CD4-positive, alpha-beta T cell treated with Interleukin-6 for 4 hours (primary cell): Measurements from ENCODE around the gene NTN3.
"Not testable (repeated sequence)": the region's sequence is repeated elsewhere in the genome, so short reads cannot be mapped to it uniquely, and the experiment has no call there.

Source experiments
- DNase-seq: peaks from one replicate; pipeline ENCODE4 v3.0.0-alpha.2; 2020; ENCODE audit warnings: mixed read lengths

The NTN3 gene

DNA sequence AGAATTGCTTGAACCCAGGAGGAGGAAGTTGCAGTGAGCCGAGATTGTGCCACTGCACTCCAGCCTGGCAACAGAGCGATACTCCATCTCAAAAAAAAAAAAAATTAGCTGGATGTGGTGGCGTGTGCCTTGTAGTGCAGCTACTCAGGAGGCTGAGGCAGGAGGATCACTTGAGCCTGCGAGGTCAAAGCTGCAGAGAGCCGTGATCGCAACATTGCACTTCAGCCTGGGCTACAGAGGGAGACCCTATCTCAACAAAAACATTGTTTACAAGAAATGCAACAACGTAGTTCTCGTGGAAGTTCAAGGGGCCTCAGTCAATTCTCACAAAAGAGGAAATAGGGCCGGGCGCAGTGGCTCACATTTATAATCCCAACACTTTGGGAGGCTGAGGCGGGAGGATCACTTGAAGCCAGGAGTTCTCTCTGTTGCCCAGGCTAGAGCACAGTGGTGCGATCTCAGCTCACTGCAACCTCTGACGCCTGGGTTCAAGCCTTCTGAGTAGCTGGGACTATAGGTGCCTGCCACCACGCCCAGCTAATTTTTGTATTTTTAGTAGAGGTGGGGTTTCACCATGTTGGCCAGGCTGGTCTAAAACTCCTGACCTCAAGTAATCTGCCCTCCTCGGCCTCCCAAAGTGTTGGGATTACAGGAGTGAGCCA lies 29.8 kb upstream of the NTN3 start:
- DNase-seq: not testable (repeated sequence)

DNA sequence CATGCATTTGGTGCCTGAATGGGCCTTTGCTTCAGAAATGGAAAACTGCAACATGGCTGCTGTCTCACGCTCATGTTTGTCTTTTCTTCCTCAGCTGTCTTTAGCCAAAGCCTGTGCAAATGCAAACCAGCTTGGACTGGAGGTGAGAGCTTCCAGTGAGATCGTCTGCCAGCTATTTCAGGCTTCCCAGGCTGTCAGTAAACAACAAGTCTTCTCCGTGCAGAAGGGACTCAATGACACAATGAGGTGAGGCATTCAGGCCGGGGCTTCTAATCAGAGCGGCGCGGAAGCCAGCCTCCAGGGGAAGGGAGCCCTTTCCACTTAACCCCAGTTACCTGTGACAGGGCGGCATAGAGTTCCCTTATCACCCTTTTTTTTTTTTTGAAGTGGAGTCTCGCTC lies 27.5 kb upstream of the NTN3 start:
- no peak for DNase-seq

DNA sequence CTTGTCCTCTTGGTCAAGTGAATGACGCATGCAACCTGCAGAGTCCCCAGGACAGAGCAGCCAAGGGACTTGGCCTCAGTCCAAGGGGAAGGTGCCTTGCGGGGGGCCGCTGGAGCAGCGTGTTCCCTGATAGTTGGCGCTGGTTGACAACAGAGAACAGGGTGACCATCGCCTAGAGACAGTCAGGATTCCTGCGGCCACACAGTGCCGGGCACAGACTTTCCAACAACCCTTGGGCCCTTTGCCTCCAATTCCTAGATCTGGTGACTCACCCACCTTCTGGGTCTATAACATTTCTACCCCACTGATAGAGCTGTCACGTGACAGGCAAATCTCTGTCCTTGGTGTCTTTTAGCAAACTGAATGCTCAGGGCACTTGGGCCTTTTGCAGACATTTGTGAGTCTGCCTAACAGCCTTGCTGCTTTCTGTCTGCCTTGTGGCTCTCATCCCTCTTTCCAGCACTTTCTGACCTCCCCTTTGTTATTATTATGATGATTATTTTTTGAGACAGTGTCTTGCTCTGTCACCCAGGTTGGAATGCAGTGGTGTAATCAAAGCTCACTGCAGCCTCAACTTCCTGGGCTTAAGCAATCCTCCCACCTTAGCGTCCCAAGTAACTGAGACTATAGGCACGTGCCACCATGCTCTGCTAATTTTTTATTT lies 23.0 kb upstream of the NTN3 start:
- DNase-seq: no peak

DNA sequence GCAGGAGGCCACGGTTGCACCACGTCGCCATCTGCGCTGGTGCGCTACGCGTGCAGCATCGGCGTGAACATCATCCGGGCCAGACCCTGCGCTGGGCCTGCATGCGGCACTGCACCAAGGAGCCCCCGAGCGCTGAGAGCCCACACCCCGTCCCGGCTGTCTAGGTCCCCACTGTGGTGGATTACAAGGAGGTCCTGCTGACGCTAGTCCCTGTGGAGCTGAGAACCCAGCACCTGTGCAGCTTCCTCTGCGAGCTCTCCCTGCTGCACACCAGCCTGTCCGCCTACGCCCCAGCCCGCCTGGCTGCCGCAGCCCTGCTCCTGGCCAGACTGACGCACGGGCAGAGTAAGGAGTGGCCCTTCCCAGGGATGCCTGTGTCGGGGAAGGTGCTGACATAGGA lies 22.0 kb upstream of the NTN3 start:
- no peak for DNase-seq

DNA sequence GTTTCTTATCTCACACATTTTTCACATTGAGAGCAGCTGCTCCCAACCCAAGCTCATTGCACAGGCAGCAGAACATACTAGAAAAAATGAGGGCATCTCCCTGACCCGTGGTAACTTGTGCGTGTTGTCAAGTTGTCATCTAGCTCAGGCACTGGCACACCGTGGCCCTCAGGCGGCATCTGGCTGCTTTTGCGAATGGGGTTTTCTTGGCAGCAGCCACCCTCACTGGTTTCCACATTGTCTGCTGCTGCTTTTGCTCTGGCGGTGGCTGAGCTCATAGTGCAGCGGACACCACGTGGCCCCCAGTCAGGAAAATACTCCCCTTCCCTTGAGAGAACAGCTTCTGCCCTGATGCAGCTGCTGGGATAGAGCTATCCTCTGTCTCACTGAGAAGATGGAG lies 20.6 kb upstream of the NTN3 start:
- DNase-seq: no peak

DNA sequence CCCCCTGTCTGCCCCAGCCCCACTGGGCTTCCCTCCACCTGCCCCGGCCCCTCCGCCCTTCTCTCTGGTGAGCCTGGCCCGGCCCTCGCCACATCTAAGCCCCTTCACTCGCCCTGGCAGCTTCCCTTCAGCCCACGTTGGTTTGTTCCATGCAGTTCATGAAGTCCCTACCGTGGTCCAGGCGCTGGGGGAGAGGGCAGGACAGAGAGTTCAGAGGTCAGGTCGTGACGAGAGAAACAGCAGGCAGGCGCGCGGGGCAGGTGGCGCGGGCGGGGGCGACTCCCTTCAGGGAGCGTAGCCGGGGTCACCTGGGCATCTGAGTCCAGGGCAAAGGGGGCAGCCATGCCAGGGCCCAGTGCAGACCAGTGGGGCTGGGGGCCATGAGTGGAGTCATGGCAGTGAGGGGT lies 20.1 kb upstream of the NTN3 start:
- no peak for DNase-seq

DNA sequence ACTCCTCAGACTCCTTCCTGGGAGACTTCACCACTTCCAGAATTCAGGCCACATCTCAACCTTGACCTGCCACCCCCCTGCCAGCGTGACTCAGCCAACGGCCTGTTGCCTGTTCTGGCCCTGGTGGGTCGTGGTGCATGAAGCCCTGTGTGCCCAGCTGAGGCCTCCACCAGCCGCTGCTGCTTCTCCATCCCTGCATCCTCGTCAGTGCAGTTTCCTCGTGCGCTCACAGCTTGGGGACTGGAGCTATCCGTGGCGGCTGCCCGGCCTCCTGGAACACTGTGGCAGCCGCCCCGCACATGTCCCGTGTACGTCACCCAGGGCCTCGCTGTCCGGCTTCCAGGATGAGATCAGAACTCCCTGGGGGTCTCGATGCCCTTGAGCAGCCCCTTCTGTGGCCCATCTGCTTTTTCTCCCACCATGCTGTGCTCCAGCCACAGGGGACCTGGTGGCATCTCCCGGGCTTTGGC lies 19.2 kb upstream of the NTN3 start:
- no peak for DNase-seq

DNA sequence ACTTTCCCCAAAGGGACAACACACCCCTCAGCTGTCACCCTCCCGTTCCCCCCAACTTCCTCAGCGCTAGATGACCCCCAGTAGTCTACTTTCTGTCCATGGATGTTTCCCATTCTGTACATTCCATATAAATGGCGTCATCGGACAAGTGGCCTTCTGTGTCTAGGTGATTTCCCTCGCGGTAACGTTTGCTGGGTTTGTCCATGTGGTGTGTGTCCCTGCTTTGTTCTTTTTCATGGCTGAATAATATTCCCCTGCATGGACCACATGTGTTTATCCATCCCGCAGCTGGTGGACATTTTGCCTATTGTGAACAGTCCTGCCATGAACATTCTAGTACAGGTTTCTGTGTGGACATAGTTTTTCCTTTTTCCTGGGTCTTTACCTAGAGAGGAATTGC lies 18.4 kb upstream of the NTN3 start:
- DNase-seq: no peak

DNA sequence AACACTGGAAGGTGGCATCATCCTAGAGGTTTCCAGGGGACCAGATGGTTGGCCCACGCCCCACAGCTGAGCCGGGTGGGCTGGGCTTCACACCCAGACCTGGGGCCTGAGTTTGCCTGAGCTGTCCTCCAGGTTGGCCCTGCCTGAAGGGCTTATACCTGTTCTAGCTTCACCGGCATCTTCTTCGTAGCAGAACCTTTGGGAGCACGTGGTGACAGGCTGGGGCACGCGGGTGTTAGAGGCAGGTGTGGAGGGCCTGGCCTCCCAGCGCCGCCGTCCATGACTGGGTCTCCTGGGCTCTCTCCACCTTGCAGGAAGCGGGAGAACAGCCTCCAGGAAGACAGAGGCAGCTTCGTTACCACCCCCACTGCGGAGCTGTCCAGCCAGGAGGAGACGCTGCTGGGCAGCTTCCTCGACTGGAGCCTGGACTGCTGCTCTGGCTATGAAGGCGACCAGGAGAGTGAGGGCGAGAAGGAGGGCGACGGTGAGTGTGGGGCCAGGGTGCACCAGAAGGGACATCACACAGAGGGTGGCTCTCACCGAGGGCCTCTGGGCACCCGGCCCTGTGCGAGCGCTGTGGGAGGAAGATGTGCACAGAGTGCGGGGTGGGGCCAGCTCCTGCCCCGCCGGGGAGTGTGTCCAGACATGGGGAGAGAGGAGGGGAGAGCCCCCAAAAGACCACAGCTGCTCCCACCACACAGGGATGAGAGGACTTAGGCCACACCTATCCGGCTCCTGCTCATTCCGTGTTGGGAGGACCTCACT lies 15.8 kb upstream of the NTN3 start:
- DNase-seq: no peak

DNA sequence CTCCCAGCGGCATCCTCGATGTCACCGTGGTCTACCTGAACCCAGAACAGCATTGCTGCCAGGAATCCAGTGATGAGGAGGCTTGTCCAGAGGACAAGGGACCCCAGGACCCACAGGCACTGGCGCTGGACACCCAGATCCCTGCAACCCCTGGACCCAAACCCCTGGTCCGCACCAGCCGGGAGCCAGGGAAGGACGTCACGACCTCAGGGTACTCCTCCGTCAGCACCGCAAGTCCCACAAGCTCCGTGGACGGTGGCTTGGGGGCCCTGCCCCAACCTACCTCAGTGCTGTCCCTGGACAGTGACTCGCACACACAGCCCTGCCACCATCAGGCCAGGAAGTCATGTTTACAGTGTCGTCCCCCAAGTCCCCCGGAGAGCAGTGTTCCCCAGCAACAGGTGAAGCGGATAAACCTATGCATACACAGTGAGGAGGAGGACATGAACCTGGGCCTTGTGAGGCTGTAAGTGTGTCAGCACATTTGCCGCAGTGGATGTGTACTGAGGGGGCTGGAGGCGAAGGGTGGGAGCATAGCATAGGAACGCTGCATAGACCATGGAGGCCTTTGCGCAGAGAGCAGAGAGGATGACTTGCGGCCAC lies 14.4 kb upstream of the NTN3 start:
- no peak for DNase-seq

DNA sequence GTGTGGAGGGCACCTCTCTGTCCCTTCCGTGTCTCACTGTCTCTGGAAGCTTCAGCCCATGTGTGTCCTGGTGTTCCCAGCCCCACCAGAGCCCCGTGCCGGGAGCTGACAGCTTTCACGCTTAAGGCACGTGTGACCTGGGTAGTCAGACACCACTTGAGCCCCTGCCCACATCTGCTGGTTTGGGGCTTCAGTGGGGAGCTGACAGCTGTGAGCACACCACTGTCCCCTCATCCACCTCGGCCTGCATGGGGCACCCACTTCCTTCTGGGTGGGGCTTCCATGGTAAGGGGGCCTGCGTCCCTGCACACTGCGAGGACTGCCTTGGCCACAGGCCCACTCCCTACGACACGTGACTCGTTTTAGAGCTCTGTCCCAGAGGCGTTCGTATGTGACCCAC lies 13.8 kb upstream of the NTN3 start:
- no peak for DNase-seq

DNA sequence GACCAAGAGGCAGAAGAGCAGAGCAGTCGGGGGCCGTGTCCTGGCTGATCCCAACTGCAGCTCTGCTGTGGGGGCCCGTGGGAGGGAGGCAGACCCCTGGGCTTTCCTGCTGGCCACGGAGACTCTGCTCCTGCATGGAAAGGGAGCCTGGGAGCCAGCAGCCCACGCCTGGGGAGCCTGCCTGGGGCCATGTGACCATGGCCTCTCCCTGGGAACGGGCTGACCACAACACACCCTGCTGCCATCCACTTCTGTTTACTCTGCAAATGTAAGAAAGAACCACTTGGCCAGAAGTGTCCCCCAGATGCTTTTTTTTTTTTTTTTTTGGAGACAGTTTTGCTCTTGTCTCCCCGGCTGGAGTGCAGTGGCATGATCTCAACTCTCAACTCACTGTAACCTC lies 13.2 kb upstream of the NTN3 start:
- no peak for DNase-seq

DNA sequence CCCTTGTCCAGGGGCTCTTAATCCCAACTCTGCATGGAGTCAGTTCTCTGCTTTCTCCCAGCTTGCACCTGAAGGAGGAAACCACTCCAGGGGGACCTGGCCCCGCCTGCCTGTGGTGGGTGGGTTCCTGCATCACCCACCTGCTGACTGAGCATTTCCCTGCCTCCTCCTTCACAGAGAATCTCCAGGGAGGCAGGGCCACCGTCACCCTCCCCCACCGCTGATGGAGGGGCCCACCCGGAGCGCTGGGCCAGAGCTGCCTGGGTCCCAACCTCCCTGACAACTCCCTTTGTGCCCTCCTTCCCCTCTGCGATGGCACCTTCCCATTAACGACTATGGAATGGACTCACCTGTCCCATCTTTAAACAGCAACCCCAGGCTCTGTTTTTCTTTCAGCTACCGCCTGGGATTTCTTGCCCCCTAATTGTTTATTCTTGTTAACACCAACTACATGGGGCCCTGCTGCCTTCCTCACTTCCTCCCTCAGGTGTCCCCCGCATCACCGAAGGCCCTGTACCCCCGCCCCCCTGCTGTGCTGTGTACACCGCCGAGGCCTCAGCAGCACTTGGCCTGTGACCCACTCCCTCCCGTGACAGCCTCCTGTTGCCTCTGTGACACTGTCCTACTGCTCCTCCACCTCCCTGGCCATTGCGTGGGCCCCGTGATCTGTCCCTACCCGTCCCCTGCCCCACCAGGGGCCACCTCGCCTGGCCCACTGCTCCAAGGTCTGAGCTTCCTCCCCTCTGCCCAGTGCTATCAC lies 12.0 kb upstream of the NTN3 start:
- DNase-seq: no peak

DNA sequence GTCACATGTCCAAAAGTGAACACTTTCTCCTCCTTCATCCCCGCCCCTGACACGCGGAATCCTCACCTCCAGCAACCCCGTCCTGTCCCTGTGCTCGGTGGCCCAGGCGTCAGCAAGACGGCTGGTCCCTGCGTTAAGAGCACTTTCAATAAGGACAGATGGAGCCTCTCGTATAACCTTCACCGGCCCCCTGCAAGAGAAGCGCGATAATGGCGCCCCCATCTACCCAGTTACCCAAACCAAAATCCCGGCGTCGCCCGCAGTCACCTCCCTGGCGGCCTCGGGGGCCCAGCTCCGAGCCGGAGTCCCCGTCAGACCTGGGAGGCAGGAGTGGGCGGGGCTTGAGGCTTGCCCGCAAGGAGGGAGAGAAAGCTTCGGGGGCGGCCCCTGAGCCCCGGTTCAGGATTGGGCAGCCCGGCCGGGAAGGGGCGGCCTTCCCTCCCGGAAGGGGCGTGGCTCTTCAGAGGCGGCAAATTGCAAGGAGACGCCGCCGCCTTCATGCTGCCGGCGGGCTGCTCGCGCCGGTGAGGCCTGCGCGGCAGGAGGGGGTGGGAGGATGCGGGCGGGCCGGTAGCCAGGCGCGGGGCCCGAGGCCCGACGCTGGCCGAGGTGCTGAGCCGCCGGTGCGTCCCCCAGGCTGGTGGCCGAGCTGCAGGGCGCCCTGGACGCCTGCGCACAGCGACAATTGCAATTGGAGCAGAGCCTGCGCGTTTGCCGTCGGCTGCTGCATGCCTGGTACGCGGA lies 11.3 kb upstream of the NTN3 start, which contains the start of gene TEDC2:
TSS of gene TEDC2 (plus strand) at position 463 of the 744 bp plus-strand sequence. CDS start at position 499, 36 bp downstream.
- DNase-seq: peak; percentile 100

DNA sequence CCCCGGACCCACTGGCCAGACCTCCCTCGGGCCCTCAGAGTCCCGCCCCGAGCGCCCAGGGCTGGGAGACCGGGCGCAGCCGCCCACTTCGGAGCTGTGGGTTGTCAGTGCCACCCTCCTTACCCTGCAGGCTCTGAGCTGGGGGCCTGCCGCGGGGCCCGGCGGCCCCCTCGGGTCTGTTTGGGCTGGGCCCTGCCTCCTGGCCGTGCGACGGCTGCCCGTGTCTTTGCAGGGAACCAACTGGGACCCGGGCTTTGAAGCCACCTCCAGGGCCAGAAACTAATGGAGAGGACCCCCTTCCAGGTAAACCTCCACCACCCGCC lies 10.7 kb upstream of the NTN3 start:
- DNase-seq: no peak

DNA sequence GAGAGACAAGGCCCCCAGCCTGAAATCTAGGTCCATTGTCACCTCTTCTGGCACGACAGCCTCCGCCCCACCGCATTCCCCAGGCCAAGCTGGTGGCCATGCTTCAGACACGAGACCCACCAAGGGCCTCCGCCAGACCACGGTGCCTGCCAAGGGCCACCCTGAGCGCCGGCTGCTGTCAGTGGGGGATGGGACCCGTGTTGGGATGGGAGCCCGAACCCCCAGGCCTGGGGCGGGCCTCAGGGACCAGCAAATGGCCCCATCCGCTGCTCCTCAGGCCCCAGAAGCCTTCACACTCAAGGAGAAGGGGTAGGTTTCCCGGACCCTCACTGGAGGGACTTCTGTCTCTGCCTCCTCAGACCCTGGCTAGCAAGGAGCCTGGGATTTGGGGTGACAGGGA lies 10.2 kb upstream of the NTN3 start:
- no peak for DNase-seq

DNA sequence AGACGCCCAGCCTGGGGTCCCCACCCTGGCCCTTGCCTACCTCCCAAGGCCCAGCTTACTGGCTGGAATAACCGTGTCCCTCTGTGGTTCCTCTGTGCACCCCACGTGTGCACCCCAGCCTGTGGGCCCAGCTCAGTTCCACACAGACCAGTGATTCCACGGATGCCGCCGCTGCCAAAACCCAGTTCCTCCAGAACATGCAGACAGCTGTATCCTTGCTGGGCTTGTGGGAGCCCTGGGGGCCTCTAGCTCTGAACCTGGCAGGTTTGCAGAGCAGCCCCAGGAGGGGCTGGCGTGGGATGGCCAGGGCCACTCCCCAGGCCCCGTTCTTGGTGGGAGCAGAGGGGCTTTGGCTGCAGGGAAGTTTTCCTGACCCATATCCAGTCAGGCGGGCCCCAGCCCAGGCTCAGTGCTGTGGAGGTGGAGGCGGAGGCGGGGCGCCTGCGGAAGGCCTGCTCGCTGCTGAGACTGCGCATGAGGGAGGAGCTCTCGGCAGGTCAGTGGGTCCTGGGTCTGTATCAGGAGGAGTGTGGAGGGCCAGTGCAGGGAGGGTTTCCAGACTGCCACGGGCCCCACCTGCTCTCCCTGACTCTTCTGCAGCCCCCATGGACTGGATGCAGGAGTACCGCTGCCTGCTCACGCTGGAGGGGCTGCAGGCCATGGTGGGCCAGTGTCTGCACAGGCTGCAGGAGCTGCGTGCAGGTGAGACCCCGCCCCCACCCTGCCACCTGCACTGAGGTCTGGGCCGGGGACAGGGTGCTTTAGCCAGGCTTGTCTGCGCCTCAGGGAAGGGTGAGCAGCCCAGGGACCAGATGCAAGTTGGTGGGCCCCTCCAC lies 8.8 kb upstream of the NTN3 start:
- DNase-seq: no peak

DNA sequence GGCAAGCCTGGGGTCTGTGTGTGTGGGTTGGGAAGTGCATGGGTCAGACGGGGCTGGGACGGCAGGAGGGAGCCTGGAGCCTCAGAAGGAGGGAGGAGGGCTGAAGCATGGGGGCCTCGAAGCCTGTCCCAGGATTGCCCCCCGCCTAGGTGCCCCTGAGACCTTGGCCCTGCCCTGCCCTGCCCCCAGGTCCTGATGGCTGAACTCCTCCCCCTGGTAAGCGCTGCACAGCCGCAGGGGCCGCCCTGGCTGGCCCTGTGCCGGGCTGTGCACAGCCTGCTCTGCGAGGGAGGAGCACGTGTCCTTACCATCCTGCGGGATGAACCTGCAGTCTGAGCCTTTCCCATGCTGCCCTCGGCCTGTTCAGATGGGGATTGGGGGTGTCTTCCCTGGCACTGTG lies 6.8 kb upstream of the NTN3 start:
- no peak for DNase-seq

DNA sequence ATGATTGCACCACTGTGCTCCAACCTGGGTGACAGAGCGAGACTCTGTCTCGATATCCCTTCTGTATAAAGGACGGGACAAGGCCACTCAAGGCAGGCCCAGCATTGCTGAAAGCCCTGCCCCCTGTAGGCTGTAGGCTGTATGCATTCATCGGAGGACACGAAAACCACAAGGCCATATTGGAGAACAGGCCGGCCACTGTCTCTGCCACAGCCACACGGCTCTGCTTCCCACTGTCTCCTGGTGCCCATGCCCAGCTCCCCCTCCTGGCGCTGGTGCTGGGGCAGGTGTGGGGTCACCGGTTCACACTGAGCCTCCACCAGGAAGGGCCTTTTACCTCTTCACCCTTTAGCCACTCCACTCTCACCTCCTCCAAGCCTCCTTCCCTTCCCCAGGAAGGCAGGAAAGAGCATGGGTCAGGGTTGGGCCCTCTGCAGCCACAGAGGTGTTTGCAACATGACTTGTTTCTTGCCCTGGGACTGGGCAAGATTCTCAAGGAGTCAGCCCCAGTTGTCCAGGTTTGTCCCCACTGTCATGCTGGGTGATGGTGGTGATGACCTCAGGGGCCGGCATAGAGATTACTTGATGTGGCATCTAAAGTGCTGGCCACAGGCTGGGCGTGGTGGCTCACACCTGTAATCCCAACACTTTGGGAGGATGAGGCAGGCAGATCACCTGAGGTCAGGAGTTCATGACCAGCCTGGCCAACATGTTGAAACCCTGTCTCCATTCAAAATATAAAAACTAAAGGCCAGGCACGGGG lies 5.3 kb upstream of the NTN3 start:
- no peak for DNase-seq
